GM12878 (cell line): ENCODE data around the gene DNMT3A.

Source experiments
- CBX5 ChIP-seq: sonication (generic); IDR thresholded peaks from 2 replicates; pipeline ENCODE4 v1.6.1; 2016; ENCODE audit warnings: low read depth, moderate library complexity, mild to moderate bottlenecking, inconsistent platforms
- CHD4 ChIP-seq: fragments of 200-600 bp; sonication (generic); IDR thresholded peaks from 2 replicates; pipeline ENCODE4 v1.6.1; 2016; ENCODE audit warnings: mild to moderate bottlenecking
- CREB1 ChIP-seq: IDR thresholded peaks from 2 replicates; pipeline ENCODE4 v1.6.1; 2012; ENCODE audit warnings: low read depth, mild to moderate bottlenecking, inconsistent platforms
- CTCF ChIP-seq, 3 experiments: IDR thresholded peaks in 2 of 3; conservative IDR thresholded peaks in 1 of 3; 2 replicates each; pipeline ENCODE4 v1.5.1; 2011; ENCODE audit warnings: low read depth in 3 of 3, low read length in 3 of 3, mild to moderate bottlenecking in 3 of 3, control low read depth in 2 of 3, moderate library complexity in 2 of 3, inconsistent platforms in 1 of 3, mixed read lengths in 1 of 3; ENCODE audit not compliant: control insufficient read depth in 2 of 3, insufficient read depth in 1 of 3; ENCODE audit errors: extremely low read depth in 1 of 3
- EZH2 ChIP-seq: IDR thresholded peaks from 2 replicates; pipeline ENCODE4 v1.6.1; 2012; ENCODE audit warnings: low read depth, mild to moderate bottlenecking, control low read depth, inconsistent platforms, low read length, borderline replicate concordance; ENCODE audit not compliant: control insufficient read depth
- GABPA ChIP-seq: IDR thresholded peaks from 2 replicates; pipeline ENCODE4 v1.6.1; 2014; ENCODE audit warnings: antibody characterized with exemption, low read depth, mild to moderate bottlenecking, inconsistent platforms
- HDAC2 ChIP-seq: fragments of 200-600 bp; sonication (generic); IDR thresholded peaks from 2 replicates; pipeline ENCODE4 v1.6.1; 2017
- MAX ChIP-seq: IDR thresholded peaks from 2 replicates; pipeline ENCODE4 v1.6.1; 2012; ENCODE audit warnings: low read depth, low read length, improper control_type of control experiment
- MYC ChIP-seq: IDR thresholded peaks from 2 replicates; pipeline ENCODE4 v1.6.1; 2011; ENCODE audit warnings: mild to moderate bottlenecking, low read length, moderate library complexity, inconsistent platforms; ENCODE audit not compliant: insufficient read depth, insufficient replicate concordance, insufficient read length, severe bottlenecking
- NRF1 ChIP-seq: conservative IDR thresholded peaks from 2 replicates; pipeline ENCODE4 v1.6.1; 2011; ENCODE audit warnings: mild to moderate bottlenecking, low read depth, low read length, improper control_type of control experiment
- POLR2AphosphoS5 ChIP-seq: IDR thresholded peaks from 2 replicates; pipeline ENCODE4 v1.6.1; 2011; ENCODE audit warnings: mild to moderate bottlenecking, low read length, inconsistent platforms
- RELA ChIP-seq: fragments of 450-650 bp; IDR thresholded peaks from 2 replicates; pipeline ENCODE4 v1.8.0; 2014; ENCODE audit warnings: borderline replicate concordance; ENCODE audit not compliant: partially characterized antibody
- YY1 ChIP-seq: IDR thresholded peaks from 2 replicates; pipeline ENCODE4 v1.6.1; 2011; ENCODE audit warnings: low read depth, mild to moderate bottlenecking, low read length

- no peak for TF ChIP-seq CHD4
- TF ChIP-seq CTCF (IDR thresholded peaks at IDR 0.05 in 2 of 3, conservative IDR thresholded peaks at IDR 0.05 in 1 of 3; ENCODE audit: control insufficient read depth in 2 of 3, extremely low read depth in 1 of 3, insufficient read depth in 1 of 3, low read depth in 3 of 3, low read length in 3 of 3): no peak
- TF ChIP-seq MAX: no peak
- no peak for TF ChIP-seq CBX5
- no peak for TF ChIP-seq HDAC2
- TF ChIP-seq POLR2AphosphoS5: no peak
- TF ChIP-seq CREB1: no peak
- no peak for TF ChIP-seq YY1
- TF ChIP-seq GABPA: no peak
- no peak for TF ChIP-seq EZH2
- TF ChIP-seq RELA: no peak
- no peak for TF ChIP-seq MYC
- TF ChIP-seq NRF1: no peak
These were observed 57.0 kb downstream of the DNMT3A start for GRCh38 chr2:25284756-25285155.
